ENCODE results near the gene UNC93A.
"Not testable (repeated sequence)": the region's sequence is repeated elsewhere in the genome, so short reads cannot be mapped to it uniquely, and the experiment has no call there.

The UNC93A gene

GRCh38 chr6:167270499-167271311 lies 20.4 kb upstream of the UNC93A start:
- DNase-seq (ENCODE audit: low spot score): no peak

DNA sequence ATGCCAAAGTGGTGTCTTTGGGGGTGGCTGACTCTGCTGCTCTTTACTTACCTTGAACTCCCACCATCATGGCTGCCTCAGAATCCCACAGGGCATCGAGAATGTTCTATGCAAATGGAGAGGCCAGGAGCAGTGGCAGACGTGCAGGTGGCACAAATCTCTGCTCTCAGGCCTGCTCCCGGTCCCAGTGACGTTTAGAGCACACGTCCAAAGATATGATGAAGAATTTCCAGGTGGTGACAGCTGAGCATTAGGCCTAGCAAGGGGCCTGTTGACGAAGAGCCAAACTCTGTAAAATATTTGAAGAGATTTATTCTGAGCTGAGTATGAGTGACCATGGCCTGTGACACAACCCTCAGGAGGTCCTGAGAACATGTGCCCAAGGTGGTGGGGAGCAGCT lies 19.0 kb upstream of the UNC93A start:
- no peak for DNase-seq (ENCODE audit: low spot score)

GRCh38 chr6:167272696-167273379 lies 18.3 kb upstream of the UNC93A start:
- DNase-seq (ENCODE audit: low spot score): no peak

GRCh38 chr6:167274270-167274669 lies 16.8 kb upstream of the UNC93A start:
- DNase-seq (ENCODE audit: low spot score): no peak

DNA sequence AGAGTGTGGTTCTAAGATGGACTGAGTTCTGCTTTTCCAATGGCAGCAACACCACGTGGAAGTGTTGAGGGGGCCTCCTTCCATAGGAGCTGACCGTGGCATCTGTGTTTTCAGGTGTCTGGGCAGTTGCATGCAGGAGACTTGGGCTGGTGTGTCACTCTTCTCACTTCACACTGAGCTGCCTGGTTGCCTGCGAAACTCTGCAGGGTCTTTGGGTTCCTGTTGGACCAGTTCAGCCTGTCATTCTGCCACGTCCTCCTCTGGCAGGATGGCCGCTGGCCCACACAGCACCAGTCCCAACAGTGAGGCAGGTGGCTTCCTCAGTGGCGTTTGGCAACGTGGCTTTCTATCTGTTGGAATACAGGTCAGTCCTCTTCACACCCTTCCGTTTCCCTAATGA lies 16.1 kb upstream of the UNC93A start:
- DNase-seq (ENCODE audit: low spot score): no peak

GRCh38 chr6:167275436-167275835 lies 15.7 kb upstream of the UNC93A start:
- DNase-seq (ENCODE audit: low spot score): no peak

DNA sequence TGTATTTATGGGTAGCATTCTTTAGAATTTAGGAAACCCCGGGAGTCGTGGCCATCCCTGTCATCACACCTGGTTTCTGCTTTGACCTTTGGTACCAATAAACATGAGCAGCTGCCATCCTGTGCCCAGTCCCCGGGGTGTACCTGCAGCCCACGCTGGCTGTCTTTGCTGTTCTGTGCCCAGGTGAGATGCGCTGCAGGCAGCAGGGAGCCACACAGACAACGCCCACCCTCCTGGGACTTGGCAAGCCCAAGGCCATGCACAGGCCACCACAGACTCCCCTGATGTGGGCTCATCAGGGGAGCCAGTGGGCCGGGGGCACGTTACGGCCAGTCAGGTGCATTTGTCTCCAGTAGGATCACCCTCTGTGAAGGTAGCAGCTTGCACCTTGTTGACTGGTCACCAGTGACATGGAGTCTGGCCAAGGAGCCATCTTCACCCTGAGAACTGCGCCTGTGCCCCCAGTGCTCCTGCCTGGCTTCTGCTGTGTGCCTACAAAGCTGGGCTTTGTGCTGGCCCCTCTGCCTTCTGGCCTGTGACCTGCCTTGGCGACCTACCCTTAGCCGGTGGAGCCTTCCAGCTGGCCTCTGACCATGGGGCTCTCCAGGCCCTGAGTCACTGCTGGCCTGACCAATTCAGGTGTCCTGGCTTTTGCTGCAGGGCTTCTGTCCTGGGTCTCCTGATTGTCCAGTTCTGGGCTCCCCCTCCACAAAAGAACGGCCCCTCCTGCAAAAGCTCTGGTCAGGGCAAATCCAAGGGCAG lies 14.2 kb upstream of the UNC93A start:
- no peak for DNase-seq (ENCODE audit: low spot score)

- not testable (repeated sequence) for DNase-seq (ENCODE audit: low spot score)
These were observed 12.8 kb upstream of the UNC93A start for GRCh38 chr6:167278173-167278940.

GRCh38 chr6:167279766-167280446 lies 11.2 kb upstream of the UNC93A start:
- no peak for DNase-seq (ENCODE audit: low spot score)

DNA sequence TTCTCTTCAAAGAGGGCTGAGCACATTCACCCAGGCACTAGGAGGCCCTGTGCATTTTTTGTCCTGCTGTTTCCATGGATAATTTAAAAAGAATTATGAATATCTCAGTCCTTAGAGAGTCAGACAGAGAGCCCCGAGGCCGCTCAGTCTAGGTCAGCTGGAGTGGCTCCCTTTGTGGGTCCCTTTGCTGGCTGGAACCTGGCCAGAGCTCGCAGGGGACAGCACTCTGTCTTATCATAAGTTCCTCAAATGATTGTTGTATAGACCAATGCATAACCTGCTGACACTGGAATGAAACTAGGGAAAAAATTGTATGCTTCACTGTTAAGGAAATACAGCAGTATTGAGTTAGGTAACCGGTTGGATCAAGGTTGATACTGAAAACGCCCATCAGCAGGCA lies 10.6 kb upstream of the UNC93A start:
- not testable (repeated sequence) for DNase-seq (ENCODE audit: low spot score)

GRCh38 chr6:167282165-167282564 lies 8.9 kb upstream of the UNC93A start:
- DNase-seq (ENCODE audit: low spot score): no peak

- not testable (repeated sequence) for DNase-seq (ENCODE audit: low spot score)
These were observed 6.5 kb upstream of the UNC93A start for GRCh38 chr6:167284565-167284964.

DNA sequence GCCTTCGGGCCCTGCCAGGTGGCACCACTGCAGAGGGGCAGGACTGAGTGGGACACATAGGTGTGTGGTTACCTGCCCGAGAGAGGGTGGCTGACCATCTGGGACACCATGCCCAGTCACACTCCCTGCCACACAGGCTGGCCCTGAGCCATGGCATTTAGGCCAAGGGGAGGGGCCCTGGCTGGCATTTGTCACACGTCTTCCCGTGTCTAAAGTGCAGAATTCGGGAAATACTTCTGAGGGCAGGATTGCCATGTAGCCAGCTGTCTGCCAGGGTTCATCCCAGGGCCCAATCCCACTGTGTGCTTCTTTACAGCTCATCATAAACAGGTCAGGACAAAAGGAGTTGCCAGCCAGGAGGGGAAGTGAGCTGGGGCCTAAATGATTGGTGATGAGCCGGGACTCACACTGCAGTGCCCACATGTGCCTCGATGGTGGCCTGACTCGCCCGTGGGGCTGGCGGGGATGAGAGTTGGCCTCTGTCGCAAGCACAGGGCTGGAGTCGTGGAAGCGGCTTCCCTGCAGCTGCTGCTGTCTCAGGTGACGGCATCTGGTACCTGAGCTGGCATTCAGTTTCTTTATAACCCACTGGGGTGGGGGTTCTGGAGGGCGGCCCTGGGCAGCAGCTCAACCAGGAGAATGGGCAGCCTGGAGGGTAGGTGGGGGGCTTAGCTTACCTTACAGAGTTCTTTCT lies 5.9 kb upstream of the UNC93A start:
- DNase-seq (ENCODE audit: low spot score): no peak

GRCh38 chr6:167287513-167288048 lies 3.5 kb upstream of the UNC93A start:
- no peak for DNase-seq (ENCODE audit: low spot score)

DNA sequence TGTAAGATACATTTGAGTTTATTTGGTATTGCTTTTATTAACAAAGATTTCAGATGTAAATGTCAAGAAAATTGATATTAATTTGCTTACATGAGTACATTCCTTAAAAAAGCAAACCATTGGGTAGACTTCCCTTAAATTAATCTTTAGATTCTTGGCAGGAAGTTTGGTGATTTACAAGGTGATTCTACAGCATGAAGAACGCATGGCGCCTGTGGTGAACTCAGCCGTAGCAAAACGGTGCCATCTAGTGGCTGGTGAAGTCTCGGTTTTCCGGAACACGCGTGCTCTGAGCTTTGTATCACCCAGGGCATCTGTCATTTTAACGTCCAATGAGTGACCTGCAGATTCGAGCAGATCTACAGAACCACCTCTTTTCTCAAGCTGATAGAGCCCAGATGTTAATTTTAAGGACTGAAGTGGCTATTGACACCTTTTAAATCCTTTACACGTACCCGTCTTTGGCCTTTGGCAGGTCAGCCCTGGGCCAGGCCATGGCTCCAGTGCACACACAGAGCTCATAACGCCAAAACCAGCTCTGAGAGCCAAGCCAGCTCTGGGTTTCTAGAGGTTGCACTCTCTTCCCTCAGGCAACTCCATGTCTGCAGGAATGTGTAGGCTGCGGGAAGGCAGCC lies 2.4 kb upstream of the UNC93A start:
- DNase-seq (ENCODE audit: low spot score): not testable (repeated sequence)

GRCh38 chr6:167289291-167289690 lies 1.8 kb upstream of the UNC93A start:
- not testable (repeated sequence) for DNase-seq (ENCODE audit: low spot score)

DNA sequence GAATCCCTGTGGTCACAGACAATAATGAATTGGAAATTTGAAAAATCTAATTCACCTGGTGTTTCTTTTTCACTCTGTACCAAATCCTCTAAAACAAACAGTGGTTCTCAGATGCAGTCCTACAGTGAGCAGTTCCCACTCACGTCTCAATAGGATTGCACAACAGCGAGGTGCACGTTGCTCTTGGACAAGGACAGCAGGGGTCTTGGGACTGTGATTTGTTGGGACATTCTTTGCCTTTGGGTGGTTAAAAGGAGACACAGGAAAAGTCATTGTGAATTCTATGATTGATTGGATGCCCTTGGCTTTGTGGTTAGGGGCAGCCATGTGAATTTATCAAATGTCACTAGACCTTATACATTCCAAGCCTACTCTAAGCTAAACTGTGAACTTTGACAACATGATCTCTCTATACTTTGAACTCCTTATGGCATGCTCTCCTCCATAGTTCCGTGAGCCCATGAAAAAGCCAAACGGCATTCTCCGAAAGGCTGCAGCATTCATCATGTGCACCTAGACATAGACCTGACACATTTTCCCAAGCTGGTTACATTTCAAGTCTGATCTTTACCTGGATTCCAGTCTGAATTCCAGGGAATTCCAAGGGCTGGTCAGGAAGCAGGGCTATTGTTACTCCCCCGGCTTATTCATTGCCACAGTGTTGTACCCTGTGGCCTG lies 647 bp downstream of the UNC93A start:
- DNase-seq (ENCODE audit: low spot score): no peak

DNA sequence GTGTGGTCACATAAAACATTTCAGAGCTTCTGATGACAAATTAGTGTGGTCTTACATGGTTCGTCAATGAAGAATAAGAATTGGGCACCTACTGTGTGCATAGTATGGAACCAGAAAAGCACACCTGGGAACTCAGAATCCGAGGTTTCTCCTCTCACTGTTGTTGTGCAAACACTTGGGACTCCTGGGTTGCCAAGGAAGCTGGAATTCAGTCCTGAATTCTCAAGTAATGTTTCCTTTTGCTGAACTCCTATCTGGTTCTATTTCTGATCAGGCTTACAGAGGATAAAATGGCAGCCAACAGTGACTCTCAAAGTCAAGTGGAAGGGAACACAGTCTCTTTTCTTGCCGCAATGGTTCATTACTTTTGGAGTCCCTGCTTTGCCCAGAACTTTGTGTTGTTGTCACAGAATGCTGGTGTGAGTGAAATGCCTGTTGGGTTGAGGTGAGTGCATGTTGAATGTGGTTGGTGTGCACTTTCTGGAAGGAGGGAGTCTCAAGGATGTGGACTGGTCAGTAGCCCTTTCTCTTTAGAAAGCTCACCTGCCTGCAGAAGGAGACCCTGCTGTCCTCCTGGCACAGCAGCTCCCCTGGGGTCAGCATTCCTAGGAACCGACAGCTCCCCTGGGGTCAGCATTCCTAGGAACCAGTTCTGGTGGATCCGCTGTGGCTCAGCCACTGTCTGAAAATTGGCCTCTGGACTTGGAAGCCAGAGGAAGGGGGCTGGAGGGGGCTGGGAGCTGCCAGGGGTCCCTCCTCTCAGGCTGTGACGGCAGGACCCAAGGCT lies 1.4 kb downstream of the UNC93A start:
- no peak for DNase-seq (ENCODE audit: low spot score)
